HG03342 (cell line): Measurements from ENCODE around the gene DTX2.
"Not testable (repeated sequence)": the region's sequence is repeated elsewhere in the genome, so short reads cannot be mapped to it uniquely, and the experiment has no call there.

Experiments used
- ATAC-seq: cut with Tn5 transposase; IDR thresholded peaks from one replicate; pipeline ENCODE4 v1.9.1; 2021; ENCODE audit warnings: mild to moderate bottlenecking, moderate library complexity; ENCODE audit not compliant: unreplicated experiment

Gene DTX2

GRCh38 chr7:76511200-76511910, 49.8 kb downstream of the DTX2 start:
- ATAC-seq = not testable (repeated sequence)

GRCh38 chr7:76511911-76512885, 50.7 kb downstream of the DTX2 start:
- ATAC-seq = not testable (repeated sequence)

- ATAC-seq = no peak
Measured at GRCh38 chr7:76512941-76513816, 51.7 kb downstream of the DTX2 start.

GRCh38 chr7:76513817-76514799, 52.6 kb downstream of the DTX2 start:
- no peak for ATAC-seq

DNA sequence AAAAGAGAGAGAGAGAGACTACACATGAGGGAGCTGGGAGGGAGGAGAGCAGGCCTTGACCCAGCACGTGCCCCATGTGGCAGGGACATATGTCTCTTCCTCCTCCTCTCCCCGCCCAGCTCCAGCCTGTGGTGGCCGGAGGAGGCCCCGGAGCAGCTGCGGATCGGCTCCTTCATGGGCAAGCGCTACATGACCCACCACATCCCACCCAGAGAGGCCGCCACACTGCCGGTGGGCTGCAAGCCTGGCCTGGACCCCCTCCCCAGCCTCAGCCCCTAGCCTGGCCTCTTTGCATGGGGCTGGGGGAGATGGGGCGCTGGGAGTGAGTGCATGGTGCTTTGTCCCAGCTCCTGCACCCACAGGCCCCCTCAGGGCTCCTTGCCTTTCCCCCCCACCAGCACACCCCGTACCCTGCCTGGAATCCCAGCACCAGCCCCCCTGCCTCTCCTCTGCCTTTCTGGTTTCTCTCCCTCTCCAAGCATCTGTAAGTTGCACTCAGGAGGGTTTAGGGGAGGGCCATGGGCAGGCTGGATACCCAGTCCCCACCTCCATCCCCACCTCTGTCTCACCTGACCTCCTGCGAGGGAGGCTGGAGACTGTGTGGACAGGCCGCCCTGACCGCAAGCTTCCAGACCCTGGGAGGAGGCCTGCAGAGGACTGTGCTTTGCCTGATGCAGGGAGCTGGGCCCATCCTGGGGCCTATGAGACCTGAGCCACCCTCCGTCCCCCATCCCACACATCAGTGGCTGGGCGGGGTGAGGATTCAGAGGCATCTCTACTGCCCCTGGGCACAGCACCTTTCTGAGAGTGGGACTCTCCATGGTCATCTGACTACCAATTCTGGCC, 53.6 kb downstream of the DTX2 start:
- no peak for ATAC-seq

GRCh38 chr7:76515999-76516443, 54.5 kb downstream of the DTX2 start:
- ATAC-seq = no peak

DNA sequence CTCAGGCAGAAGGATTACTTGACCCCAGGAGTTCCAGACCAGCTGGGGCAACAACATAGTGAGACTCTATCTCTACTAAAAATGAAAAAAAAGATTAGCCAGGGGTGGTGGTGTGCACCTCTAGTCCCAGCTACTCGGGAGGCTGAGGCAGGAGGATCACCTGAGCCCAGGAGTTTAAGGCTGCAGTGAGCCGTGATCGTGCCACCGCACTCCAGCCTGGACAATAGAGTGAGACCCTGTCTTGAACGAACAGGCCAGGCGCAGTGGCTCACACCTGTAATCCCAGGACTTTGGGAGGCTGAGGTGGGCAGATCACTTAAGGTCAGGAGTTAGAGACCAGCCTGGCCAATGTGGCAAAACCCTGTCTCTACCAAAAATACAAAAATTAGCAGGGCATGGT, 55.4 kb downstream of the DTX2 start:
- not testable (repeated sequence) for ATAC-seq

- ATAC-seq = not testable (repeated sequence)
Measured at GRCh38 chr7:76526183-76526582, 64.7 kb downstream of the DTX2 start.

GRCh38 chr7:76531643-76532042, 70.1 kb downstream of the DTX2 start:
- ATAC-seq = not testable (repeated sequence)

DNA sequence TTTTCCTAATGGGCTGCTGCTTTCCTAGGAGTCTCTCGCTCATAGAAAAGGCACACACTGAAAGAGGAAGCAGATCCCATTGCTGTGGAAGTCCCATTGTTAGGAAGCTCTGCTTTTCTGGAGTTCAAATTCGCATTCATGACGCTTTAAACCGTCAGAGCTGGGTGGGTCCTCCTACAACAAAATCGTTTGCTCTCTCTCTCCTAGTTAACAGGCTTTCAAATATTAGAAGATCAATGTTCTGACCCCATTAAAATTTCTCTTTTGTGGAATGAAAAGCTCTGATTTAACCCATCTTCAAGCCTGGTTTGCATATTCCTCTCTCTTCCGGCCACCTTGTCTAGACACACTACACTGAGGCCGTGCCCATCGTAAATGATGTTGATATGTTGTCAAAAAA, 81.7 kb downstream of the DTX2 start, which contains the start of gene SPDYE16:
Gene SPDYE16 (minus strand): TSS at position 101 of the 400 bp plus-strand sequence. CDS start 1,838 bp downstream, outside the sequence.
- ATAC-seq = not testable (repeated sequence)

DNA sequence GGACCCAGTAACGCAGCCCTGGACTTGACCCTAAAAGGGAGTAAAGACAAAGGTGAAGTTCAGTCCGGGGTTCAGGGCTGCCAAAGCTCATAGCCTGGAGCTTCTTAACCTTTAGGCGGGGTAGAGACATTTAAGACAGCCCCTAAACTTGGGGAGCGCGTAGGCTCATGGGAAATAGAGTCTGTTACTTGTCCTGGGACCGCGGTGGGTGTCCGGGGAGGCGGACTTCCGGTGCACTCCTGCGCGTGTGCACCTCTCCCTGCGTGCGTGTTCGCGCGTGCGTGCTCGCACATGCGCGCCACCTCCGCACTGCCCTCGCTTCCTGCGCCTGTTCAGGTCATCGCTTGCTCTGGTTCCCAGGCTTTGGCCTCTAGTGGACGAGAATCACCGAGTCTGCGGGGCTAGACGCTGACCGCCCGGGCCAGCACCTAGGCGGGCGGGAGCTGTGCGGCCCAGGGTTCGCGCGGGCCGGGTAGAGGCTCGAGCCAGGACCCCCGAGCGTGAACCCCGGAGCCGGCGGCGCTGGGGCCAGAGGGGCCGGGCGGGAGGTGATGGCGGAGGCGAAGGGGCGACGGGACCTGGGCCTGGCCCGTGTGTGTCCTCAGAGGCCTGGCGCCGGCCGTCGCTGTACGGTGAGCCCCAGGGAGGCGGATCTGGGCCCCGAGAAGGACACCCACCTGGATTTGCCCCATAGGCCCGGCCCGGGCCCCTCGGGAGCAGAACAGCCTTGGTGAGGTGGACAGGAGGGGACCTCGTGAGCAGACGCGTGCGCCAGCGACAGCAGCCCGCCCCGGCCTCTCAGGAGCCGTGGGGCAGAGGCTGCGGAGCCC, 87.7 kb downstream of the DTX2 start:
- ATAC-seq = peak; percentile 100

DNA sequence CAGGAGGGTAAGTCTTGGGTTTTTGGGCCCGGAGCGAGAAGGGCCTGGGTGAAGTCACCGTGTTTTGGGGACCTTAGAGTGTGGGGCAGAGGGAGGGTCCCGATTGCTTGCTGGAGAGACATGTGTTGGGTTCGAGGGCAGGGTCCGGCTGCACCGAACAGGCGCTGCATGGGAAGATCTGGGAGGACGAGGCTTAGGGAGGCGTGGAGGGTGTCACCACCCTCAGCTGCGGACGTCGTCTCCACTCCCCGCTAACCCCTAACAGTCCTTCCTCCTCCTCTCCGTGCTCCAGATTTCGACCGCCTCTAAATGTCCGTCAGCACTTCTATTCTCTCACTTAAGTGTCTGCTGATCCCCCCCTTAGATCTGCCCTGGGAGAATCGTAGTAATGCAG, 88.3 kb downstream of the DTX2 start:
- not testable (repeated sequence) for ATAC-seq

DNA sequence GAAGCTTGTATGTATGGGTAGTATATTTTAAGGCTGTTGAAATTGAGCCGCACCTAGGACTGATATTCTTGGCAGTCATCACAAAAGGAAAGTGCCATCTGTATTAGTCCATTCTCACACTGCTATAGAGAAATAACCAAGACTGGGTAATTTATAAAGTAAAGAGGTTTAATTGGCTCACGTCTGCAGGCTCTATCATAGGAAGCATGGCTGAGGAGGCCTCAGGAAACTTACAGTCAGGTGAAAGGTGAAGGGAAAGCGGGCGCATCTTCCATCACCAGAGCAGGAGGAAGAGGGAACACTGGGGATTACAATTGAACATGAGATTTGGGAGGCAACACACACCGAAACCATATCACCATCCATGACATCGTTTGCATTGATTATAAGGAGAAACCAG, 90.5 kb downstream of the DTX2 start:
- not testable (repeated sequence) for ATAC-seq
